HG02852 (cell line): ENCODE results near the gene GEN1.

Source experiments
- ATAC-seq: cut with Tn5 transposase; IDR thresholded peaks from one replicate; pipeline ENCODE4 v1.9.1; 2021; ENCODE audit warnings: mild to moderate bottlenecking, moderate library complexity; ENCODE audit not compliant: unreplicated experiment

The GEN1 gene

GRCh38 chr2:17793803-17794354, 39.9 kb downstream of the GEN1 start:
- ATAC-seq, result peak; percentile 34

GRCh38 chr2:17795309-17795708, 41.4 kb downstream of the GEN1 start:
- ATAC-seq, result no peak

GRCh38 chr2:17798338-17798737, 44.4 kb downstream of the GEN1 start:
- no peak for ATAC-seq

DNA sequence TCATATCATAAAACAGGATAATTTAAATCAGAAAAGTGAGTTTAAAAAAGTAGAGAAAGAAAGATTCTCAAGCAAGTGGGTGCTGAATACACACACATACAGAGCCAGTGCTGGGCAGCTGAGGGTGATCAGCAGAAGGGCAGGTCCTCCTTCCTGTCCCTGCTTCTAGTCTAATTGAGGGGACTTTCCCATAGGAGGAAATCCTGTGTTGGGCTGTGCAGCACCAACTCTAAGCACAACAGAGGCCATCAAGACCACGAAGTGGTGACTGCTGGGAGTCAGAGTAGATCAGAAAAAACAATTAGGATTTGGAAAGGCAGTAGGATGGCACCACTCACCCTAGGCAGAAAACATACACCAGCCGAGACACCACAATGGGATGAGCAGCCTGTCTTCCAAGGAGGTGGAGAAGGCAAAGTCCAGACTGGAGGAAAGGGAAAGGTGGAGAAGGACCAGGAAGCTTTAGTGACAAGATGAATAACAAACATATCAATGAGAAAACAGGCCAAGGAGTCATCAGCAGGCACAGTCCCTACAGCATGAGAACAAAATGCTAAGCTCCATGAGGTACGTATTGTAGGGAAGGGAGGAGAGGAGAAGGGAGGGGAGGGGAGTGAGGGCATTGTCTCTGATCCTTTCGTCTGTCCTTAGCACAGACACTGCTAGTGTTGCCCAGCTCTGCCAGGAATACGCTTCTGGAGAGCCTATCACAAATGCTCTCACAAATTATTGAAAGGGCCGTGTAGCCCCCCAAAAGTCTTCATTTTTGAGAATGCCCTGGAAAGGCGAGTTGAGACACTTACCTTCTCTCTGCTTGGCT, 45.6 kb downstream of the GEN1 start:
- ATAC-seq, result no peak

DNA sequence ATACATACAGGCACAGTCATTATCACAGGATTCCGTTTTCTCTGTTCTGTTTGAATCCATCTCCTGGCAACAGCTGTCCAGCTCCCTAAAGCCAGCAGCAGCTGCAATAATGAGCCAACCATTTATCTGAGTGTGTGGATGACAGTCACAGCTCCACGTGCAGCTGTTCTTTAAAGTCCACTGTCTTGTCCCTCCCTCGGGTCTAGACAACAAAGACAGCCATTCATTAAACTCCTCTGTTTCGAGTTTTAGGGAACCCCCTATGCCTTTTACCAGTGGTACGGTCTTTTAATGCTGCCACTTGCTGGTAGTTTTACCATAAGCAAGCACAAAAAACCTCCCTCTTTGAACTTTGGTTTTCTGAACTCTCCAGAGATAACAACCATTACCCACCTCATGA, 46.3 kb downstream of the GEN1 start:
- no peak for ATAC-seq

DNA sequence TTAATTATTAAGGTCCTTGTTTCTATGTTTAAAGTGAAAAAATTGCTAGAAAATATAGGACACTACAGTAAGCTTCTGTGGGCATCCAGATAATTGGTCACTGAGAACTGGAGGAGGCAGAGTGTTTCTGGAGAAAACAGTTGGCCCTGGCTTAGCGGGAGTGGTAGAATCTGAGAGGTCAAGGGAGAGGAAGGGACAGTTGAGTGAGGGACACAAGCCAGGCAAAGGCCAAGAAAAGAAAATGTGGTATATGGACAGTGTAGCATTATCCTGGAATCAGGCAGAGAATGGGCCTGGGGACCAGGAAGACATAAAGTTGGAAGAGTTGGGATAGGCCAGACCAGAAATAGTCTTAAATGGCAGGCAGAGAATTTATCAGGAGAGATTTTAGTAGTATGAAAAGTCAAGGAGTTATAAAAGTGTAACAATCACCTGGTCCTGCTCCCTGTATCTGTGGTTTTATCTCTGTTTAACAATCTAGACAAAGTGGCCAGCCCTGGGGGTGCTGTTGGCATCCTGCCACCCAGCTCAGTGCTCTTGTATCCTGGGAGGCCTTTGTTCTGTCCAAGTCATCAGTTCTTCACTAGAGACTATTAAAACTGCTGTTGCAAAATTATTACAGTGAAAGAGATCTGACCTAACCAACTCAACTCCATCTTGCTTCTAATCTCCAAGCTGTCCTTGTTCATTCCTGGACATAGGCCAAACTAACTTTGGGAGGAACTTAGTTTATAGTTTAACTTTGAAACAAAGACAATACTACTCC, 46.9 kb downstream of the GEN1 start:
- no peak for ATAC-seq

DNA sequence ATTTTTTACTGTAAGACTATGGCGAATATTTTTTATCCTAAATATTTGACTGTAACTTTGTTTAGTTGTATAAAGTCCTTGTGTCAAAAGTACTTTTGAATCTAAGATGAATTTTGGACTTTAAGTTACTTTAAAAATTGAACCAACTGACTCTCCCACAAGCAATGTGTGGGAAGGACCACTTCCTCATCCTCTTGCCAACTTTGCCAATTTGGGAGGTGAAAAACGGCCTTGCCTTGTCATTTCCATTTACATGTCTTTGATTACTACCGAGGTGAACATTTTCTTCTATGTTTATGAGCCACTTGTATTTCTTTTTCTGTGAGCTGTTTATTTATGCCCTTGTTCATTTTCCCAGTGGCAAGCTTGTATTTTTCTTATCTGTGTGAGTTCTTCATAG, 49.6 kb downstream of the GEN1 start:
- ATAC-seq, result no peak

GRCh38 chr2:17804358-17804757, 50.4 kb downstream of the GEN1 start:
- ATAC-seq, result peak; percentile 57

- ATAC-seq, result no peak
Observed at GRCh38 chr2:17805166-17805565, 51.2 kb downstream of the GEN1 start.

GRCh38 chr2:17805717-17806363, 51.9 kb downstream of the GEN1 start:
- ATAC-seq, result no peak

DNA sequence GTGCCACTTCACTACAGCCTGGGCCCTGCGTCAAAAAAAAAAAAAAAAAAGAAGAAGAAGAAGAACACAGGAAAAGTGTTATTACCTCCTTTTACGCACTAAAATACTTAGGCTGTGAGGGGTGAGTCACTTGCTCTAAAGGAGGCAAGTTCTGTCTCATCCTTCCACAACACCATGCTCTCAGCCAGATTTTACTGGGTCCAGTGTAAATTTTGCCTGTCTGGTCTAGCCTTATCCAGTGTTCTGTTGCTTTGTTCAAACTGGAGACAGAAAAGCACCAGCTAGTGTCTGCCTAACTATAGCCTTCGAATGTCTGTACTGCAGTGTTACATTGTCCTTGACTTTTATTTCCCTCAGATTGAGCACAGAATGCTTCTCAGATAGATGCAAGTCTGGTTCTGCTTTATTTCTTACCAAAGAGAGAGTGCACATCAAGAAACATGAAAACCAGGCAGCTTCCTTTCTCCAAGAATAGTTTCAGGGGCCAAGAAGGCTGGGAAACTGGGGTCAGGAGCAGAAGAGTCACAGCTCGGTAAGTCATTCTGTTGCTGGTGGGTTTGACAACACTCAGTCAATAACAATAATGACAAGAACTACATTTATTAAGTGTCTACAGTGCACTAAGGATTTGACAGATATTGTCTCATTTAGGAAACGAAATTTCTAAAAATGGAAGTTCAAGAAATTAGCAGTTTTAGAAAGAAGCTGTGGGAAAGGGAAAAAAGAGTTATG, 59.2 kb downstream of the GEN1 start:
- peak; percentile 49 for ATAC-seq

- ATAC-seq, result peak; percentile 87
Observed at GRCh38 chr2:17813742-17814473, 60.0 kb downstream of the GEN1 start.

DNA sequence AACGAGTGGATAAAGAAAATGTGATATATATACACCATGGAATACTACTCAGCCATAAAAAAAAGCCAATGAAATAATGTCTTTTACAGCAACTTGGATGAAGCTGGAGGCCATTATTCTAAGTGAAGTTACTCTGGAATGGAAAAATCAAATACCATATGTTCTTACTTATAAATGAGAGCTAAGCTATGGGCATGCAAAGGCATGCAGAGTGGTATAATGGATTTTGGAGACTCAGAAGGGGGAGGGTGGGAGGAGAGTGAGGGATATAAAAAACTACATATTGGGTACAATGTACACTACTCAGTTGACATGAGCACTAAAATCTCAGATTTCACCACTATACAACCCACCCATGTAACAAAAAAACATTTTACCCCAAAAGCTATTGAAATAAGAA, 60.7 kb downstream of the GEN1 start:
- ATAC-seq, result no peak

DNA sequence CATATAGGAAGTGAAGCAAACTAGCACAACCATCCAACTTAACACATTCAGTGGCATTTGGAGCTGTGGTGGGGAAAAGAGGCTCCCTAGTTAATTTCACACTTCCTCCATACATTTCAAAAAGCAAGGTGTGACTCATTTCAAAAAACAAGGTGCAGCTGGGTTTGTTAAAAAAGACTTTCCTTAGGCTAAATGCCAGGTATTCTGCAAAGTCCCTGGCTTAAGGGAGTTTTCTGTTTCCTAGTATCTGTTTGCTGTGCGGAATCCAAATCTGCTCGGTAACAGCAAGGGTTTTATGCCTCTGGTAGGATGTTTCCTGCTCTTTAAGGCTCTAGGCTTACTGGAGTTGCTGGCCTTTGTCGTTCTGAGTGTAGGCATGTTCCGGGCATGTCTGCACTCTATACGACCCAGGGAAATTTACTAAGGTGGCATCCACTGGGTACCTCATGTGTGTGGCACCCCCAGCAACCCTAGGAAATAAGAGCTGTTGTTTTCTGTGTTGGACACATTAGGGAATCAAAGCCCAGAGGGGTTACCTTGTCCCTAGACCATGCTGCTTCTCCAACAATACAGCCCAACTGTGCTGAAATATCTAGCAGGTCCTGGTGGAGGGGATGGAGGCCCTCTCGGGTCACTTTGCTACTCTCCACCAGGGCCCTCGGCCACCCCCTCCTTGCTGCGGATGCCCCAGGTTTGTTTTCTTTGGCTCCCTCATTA, 61.7 kb downstream of the GEN1 start:
- ATAC-seq, result peak; percentile 32

GRCh38 chr2:17816396-17817245, 62.7 kb downstream of the GEN1 start, which contains the start of gene MSGN1:
TSS of gene MSGN1 (plus strand) at chr2:17816460. CDS start at chr2:17816519, 59 bp downstream.
- ATAC-seq, result no peak

DNA sequence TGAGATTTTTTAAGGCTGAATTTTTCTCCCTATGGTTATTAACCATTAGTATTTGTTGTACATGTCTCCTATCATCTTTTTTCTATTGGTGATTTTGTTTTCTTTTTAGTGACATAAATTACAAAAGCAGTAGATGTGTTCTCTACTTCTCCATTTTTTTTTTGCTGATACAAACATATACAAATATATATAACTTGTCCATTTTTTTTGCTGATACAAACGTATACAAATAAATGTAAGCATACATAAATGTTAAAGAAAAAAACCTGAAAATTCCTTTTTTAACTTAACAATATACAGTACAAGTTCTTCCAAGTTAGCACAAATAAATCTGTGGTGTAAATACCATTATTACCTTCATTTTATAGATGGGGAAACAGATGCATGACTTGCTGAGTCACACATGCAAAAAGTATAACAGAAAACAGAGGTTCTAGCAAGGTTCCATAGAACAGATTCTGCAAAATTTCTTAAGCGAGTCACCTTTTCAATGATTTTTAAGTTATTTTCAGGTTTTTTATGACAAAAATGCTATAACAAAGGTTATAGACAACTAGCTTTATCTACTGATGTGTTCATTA, 64.4 kb downstream of the GEN1 start:
- no peak for ATAC-seq

GRCh38 chr2:17821080-17821479, 67.1 kb downstream of the GEN1 start:
- ATAC-seq, result no peak
